Inferior parietal cortex (tissue), 1 donor: ENCODE measurements around the gene FAAP24.
"Not testable (repeated sequence)": the region's sequence is repeated elsewhere in the genome, so short reads cannot be mapped to it uniquely, and the experiment has no call there.

ENCODE experiments used
- DNase-seq: peaks from one replicate; pipeline ENCODE4 v3.0.0-alpha.2; 2016; ENCODE audit errors: extremely low spot score

The FAAP24 gene

GRCh38 chr19:32998722-32999121 lies 26.7 kb downstream of the FAAP24 start:
- DNase-seq, result no peak

GRCh38 chr19:33000510-33000909 lies 28.5 kb downstream of the FAAP24 start:
- no peak for DNase-seq

GRCh38 chr19:33000910-33001309 lies 28.9 kb downstream of the FAAP24 start:
- DNase-seq, result no peak

GRCh38 chr19:33002126-33002865 lies 30.3 kb downstream of the FAAP24 start:
- not testable (repeated sequence) for DNase-seq

DNA sequence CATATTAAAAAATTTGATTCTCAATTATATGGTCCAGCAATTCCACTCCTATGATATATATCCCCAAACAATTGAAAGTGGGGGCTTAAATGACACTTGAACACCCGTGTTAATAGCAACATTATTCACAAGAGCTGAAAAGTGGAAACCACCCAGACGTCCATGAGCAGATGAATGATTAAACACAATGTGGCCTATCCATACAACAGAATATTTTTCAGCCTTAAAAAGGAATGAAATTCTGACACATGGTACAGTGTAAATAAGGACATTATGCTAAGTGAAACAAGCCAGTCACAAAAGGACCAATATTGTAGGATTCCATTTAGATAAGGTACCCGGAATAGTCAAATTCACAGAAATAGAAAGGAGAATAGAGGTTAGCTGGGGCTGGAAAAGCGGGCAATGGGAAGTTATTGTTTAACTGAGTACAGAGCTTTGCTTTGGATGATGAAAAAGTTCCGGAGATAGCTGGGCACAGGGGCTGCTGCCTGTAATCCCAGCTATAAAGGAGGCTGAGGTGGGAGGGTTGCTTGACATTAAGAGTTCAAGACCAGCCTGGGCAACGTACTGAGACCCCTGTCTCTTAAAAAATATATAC lies 31.5 kb downstream of the FAAP24 start:
- DNase-seq, result not testable (repeated sequence)

DNA sequence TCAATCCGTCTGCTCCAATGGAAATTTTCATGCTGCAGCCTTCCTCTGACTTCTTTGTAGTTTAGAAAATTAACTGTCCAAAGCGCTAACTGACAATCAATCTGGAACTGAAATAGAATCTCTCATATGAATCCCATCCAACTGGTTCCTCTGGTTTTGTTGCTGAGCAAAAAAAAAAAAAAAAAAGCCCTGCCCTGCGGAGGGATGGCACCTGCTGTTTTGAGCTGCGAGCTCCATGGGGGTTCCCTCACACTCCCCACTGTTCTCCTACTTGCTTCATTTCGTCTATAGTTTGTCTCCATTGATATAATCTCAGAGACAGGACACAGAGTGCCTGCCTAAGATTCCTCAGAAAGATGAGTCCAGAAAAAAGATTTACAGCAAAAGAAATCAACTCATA lies 33.4 kb downstream of the FAAP24 start:
- DNase-seq, result no peak

DNA sequence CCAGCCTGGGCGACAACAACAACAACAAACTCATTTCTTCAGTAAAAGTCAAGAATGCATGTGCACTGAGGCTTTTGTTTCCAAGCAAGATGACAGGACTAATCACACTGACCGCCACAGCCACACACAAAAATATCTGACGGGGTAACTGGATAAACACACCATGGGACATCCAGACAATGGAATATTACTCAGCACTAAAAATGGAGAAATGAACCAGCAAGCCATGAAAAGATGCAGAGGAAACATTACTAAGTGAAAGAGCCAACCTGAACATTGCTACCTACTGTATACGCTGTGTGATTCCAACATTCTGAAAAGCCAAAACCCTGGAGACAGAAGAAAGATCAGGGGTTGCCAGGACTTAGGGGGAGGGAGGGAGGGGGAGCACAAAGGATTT lies 36.7 kb downstream of the FAAP24 start:
- no peak for DNase-seq

GRCh38 chr19:33010891-33011290 lies 38.8 kb downstream of the FAAP24 start:
- DNase-seq, result not testable (repeated sequence)

DNA sequence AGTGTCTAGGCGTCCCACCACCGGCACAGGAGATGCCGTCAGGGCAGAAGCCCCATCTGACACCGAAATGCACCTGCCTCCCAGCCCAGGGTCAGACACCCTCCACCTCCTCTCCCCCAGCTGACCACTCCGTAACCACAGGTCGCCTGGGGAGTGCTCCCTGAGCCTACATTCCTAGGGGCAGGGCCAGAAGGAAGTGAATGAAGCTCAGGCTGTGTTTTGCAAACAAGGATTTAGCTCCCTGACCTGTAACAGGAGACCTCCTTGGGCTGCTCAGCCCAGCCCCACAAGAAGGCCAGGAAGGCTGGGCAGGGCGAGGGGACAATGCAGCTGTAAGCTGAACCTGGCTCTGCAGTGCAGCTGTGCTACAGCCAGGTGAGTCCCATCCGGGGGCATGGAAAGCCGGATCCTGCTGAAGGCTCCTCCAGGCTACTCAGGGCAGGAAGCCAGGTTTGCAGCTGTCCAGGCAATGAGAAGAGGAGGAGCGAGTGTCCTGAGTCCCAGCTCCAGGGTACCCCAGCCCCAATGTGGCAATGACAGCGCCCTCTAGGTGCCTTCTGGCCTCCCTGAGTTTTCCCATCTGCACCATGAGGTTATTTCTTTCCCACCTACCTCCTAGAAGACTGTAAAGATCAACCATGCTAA lies 50.6 kb downstream of the FAAP24 start:
- no peak for DNase-seq

DNA sequence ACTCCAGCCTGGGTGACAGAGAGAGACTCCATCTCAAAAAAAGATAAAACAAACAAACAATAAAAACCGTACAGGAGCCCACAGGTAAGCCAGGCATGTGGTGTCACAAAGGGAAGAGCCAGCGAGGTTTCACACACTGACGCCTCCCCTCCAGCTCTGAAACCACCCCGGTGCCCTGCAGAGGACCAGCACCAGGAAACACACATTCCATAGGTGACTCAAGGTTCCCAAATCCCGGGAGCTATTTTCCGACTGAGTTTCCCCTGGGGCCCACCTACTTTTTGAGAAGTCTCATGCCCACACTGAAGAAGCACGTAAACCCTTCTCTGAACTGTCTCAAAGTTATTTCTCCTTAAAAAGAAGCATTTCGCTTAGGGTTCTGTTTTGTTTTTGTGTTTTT lies 52.4 kb downstream of the FAAP24 start:
- no peak for DNase-seq

DNA sequence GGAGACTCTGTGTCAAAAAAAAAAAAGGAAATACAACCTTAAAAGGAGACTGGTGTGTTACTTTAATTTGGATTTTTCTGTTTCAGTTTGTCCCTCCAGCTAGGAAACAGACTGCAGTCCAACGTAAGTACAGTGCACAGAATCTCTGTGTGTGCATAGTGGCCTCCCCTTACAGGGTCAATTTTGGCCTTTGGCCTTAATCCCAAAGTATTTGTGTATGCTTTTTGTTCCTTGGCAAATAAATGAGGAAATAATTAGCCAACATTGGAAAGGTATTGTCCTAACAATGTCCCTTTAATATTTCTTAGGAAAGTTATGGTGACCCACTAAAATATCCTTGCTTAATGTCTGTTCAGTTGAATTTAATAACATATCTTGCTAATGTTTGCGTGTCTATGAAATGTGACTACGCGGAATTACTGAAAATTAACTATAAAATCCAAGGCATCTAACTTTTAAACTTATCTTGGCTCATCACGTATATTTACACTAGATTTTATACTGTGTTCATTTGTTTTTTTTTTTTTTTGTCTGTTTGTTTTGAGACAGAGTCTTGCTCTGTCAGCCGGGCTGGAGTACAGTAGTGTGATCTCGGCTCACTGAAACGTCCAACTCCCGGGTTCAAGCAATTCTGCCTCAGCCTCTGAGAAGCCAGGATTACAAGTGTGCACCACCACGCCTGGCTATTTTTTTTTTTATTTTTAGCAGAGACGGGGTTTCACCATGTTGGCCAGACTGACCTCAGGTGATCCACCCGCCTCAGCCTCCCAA lies 53.6 kb downstream of the FAAP24 start:
- not testable (repeated sequence) for DNase-seq

GRCh38 chr19:33026602-33027001 lies 54.6 kb downstream of the FAAP24 start:
- not testable (repeated sequence) for DNase-seq
